GM20431 (cell line): ENCODE measurements around the gene ZBTB40.

Source experiments
- in situ Hi-C: fragments of 300-500 bp; cut with MseI, MboI; formaldehyde crosslinking; loops from one replicate; pipeline ENCODE4 v1.15.0; 2020; ENCODE audit warnings: low sequenced_read_pairs; ENCODE audit not compliant: unreplicated experiment

ZBTB40 gene

GRCh38 chr1:22498463-22498862, 46.8 kb downstream of the ZBTB40 start:
- in situ Hi-C loops: no loop called here

- in situ Hi-C loops: no loop called here
Measured at GRCh38 chr1:22500058-22500457, 48.4 kb downstream of the ZBTB40 start.

DNA sequence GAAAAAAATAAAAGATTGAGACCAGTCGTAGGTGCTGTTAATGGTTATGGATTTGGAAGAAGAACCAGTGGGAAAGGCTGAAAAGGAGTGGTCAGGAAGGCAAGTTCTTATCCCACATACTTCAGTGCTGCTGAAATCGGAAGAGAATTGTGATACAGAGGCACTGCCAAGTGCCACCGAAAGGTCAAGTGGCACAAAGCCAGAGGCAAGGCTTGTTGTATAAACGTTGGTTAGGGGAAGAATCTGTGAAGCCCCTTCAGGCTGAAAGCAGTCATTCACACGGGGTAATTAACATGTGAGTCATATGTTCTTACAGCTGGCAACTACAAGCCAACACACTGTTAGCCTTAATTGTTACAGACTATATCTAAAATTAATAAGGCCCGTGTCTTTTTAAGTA, 48.8 kb downstream of the ZBTB40 start:
- in situ Hi-C loops: no loop called here

DNA sequence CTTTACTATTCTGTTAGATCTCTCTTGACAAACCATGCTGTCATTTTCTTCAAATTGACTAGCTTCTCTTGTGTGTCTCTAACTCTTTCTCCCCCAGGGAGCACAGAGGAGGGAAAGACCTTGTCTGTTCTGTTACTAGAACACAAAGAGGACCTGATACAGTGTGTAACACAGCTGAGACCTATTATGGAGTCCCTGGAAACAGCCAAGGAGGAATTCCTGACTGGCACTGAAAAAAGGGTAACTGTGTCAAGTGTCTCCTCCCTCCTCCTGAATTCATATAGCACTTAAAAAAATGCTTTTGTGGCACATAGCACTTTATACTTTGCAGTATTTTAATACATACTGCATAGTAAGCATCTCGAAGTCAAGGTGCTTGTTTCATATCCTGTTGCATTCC, 50.6 kb downstream of the ZBTB40 start:
- in situ Hi-C loops: no loop called here

DNA sequence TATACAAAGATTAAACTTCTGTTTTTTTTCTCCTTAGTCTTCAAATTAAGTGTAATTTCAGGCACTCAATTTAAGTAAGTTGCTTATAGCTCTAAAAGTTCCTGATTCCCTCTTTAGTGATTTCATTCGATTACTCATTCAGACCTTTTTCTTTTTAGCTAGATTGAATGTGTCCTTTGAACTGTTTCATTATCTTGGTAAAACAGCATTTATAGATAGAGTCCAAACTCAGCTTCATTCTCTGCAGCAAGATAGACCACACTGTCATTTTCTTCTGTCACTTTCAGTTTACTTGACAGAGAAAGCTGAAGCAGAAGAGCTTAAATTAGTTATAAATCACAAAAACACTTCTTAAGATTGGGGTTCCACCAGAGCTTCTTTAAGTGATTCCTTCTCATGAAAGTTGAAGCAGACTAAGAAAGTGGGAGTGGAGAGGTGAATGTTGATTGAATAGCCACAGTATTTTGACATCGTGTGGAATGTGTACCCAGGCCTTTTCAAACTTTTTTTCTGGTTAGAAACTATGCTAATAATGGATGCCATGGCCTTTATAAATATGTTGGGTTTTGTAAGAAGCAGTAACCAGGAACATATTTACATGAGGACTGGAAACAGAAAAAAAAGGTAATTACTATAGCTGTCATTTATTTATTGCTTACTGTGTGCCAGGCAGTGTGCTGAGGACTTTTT, 52.2 kb downstream of the ZBTB40 start:
- in situ Hi-C loops: no loop called here

DNA sequence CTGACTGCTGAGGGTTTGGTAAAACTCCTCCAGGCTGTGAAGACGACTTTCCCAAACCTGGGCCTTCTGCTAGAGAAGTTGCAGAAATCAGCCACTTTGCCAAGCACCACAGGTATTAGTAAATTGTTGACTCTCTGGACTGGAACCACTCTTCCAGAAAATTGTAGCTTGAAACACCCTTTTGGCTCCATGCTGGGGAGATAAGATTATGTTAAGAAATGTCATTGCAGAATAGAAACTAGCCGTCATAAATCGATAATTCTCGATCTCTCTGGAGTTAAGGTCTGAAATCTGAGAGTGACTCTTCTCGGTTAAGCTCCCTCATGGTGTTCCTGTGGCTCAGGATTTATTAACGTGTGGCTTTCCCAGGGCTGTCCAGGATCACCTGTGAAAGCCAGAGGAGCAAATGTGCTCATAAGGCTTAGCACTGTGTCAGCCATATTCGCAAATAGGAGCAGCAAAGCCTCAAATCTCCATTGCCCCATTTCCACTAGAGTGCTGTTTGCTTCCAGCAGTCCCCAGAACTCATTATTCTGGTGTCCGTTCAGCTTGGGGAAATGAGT, 54.6 kb downstream of the ZBTB40 start:
- in situ Hi-C loops: no loop called here

DNA sequence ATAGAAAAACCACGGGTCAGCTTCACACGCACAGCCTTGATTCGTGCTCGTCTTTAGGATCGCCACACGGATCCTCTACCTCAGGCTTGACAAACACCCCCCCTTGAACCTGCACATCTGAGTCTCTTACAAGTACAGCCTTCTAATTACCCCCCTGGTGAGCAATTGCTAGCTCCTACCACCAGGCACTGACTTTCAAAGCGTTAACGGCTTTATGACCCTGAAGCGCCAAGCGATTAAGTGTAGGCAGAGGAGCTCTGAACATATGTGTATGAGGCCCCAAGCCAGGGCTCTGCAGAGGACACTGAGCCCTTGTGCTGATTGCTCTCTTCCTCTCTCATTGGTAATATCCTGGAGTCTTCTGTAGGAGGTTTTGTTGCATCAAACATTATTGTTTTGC, 55.9 kb downstream of the ZBTB40 start:
- in situ Hi-C loops: no loop called here

GRCh38 chr1:22508329-22508728, 56.7 kb downstream of the ZBTB40 start:
- in situ Hi-C loops: no loop called here

GRCh38 chr1:22508991-22509390, 57.3 kb downstream of the ZBTB40 start:
- in situ Hi-C loops: no loop called here

DNA sequence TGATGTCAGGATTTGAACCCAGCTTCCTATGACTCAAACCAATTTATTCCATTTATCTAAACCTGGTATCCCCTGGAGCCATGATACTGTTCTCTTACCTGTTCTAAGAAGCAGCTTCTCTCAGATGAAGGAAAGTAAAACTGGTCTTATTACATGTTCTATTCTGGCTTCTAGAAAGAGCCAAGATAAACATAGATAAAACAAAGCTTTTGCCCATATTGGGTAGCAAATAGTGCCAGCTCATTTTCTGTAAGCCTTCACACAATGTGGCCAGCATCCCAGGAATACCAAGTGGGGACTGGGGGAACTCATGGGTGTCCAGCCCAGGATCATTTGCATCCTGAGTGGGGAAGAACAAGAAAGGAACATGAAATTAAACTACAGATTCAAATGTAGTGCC, 58.2 kb downstream of the ZBTB40 start:
- in situ Hi-C loops: no loop called here

- in situ Hi-C loops: no loop called here
Measured at GRCh38 chr1:22512873-22513272, 61.2 kb downstream of the ZBTB40 start.

DNA sequence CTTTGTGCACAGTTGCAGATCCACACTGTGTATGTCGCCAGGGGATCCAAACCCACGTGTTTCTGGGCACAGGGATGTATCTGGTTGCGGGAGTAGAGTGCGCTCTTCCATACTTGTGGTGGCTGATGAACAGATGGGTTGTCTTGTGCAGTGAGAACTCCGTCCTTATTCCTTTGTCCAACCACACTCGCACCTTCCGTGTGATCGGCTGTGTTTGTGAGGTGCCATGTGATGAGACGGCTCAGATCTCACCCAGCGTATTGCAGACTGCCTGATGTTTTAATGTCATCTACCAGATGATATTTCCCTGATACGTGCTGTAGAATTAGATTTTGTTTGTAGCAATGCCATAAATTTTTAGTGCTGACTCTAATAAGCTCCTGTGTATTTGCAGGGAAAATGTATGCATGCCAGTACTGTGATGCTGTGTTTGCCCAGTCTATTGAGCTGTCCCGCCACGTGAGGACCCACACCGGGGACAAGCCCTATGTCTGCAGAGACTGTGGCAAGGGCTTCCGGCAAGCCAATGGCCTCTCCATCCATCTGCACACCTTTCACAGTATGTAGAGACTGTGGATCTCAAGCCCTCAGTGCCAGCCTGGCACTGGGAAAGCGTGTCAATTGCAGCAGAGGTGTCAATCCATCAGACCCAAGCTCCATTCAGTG, 65.4 kb downstream of the ZBTB40 start:
- in situ Hi-C loops: no loop called here

DNA sequence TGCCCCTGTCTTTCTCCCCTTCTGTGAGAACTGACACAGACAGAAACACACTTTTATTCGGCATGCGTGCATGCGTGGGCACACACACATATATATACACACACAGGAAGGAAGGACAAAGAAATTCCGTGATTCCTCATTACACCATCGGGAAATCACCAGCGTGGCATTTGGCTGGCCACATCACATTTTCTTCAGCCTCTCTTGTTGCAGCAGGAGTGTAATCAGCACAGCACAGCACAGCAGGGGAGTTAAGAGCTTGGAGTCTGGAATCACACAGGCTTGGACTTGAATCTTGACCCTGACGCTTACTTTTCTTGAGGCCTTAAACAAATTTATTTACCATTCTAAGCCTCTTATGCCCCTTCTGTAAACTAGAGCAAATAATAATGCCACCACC, 66.3 kb downstream of the ZBTB40 start:
- in situ Hi-C loops: no loop called here

DNA sequence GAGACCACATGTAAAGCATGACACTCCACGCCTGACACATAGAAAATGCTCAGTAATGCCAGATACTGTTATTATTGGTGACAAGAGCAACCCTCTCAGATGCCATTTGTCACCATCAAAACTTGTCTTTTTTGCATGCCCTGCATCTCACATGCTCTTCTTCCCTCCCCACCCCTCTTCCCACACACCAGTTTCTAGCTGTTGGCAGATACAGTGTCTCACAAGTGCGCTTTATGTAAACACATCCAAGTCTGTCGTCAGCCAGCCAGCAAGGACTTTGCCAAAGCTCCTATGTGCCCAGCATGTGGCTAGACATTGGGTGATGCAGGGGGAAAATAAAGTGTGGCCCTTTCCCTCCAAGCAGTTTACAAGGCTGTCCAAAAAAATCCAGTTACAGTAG, 66.7 kb downstream of the ZBTB40 start:
- in situ Hi-C loops: no loop called here

DNA sequence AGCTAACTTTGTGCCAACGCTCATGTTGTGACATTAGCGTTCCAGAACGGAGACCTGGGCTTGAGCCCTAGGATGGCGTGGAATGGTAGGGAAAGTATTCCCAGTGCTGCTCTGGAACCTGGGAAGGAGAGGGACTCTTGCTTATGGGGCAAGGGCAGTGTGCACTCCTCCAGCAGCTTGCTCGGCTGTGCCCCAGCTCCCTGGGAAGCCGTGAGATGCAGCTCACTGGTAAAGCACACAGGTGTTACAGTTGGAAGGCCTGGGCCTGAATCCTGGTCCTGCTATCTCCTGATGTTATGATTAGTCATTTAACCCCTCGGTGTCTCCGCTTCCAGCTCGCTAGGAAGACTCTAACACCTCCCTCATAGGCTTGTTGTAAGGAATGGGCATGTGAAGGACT, 69.2 kb downstream of the ZBTB40 start:
- in situ Hi-C loops: no loop called here

DNA sequence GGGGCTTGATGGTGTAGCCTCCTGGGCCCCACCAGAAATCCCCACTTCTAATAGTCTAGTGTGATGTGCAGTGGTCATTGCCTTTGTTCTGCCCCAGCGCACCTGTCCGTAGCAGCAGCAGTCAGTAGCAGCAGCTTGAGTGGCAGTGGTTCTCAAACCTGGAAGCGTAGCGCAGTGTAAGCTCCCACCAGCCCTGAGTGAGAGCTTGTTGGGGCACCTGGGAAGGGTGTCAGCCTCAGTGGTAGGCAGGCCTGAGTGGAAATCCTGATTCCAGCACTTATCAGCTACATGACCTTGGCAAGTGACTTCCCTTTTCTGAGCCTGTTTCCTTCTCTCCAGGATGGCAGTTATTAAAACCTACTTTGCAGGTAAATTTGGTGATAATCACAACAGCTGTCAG, 70.0 kb downstream of the ZBTB40 start:
- in situ Hi-C loops: no loop called here

DNA sequence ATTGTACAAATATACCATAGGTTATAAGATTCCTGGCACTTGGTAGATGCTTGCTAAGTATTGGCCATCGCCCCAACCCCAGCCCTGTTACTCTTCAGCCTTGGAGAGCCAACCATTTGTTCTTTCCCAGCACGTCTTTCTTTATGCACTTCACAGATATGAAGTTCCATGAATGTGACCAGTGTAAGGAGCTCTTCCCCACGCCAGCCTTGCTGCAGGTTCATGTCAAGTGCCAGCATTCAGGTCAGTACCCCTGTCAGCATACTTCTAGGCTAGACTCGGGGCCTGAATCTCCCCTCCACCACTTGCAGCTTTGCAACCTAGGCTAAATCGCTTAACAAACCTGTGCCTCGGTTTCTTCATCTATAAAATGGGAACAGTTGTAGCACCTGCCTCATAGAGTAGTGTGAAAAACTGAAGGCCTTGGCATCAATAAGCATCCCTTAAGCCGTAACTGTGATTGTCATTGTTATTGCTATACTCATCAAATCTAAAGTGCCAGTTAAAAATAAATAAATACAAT, 70.6 kb downstream of the ZBTB40 start:
- in situ Hi-C loops: no loop called here

GRCh38 chr1:22524481-22524880, 72.8 kb downstream of the ZBTB40 start:
- in situ Hi-C loops: no loop called here

- in situ Hi-C loops: no loop called here
Measured at GRCh38 chr1:22525211-22525610, 73.6 kb downstream of the ZBTB40 start.

GRCh38 chr1:22525646-22526045, 74.0 kb downstream of the ZBTB40 start:
- in situ Hi-C loops: no loop called here

DNA sequence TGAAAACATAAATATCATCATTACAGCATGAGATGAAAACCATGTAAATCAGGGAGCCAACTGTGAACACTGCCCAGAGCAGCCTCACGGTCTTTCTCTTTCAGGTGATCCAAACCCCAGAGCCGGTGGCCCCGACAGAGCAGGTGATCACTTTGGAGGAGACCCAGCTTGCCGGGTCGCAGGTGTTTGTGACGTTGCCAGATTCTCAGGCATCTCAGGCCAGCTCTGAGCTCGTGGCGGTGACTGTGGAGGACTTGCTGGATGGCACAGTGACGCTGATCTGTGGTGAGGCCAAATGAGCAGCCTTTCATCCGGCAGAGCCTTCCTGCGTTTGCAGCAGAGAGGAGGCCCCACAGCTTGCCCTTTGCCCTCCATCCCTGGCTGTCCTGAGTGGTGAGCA, 74.4 kb downstream of the ZBTB40 start:
- in situ Hi-C loops: no loop called here
